NCI-H524 treated with DMSO at 0.1 percent for 48 hours (cell line): ENCODE results near the gene SORBS1.

Source experiments
- DNase-seq: peaks from one replicate; lab custom pipeline; 2025; lab: John Stamatoyannopoulos, UW

SORBS1 gene

GRCh38 chr10:95289921-95290421 is 271.2 kb downstream of the SORBS1 start:
- DNase-seq: no peak

DNA sequence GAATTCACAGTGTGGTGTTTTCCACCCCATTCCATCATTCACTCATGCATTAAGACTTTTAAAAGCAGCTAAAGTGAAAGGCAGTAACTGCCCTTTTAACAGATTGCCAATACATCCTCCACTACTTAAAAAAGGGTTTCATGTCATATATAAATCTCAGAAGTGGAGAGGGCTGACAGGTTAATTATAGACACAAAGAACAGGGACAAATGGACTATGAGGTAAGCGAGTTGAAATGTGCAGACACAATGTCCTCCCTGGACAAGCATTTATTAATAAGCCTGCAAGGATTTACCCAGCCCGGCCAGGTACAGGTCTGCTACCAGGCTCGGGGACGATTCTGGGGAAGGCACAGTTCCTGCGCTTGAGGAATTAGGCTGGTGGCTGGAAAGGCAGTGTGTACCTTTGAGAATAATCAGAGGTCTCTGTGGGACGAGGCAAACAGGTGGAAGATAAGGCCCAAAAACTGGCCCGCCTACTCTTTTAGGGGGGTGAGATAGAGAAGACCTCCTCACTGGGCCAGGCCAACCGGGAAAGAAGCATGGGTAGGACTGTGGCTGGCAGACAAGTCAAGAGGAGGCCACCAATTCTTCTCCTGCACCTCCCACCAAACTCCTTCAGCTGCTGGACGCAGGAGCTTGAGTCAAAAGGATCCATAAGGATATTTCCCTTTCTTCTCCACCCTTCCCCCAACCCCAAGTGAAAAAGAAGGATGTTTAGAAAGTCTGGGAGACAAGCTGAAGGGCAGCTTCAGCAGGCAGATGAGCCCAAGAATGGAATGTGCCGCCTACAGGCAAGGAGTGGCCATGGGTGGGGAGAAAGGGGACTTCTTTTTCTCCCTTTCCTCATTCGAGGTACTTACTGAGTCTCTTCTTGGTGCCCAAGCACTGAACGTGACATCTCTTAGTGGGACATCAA is 271.9 kb downstream of the SORBS1 start:
- no peak for DNase-seq

- no peak for DNase-seq
These were observed 272.9 kb downstream of the SORBS1 start for GRCh38 chr10:95288303-95288702.

DNA sequence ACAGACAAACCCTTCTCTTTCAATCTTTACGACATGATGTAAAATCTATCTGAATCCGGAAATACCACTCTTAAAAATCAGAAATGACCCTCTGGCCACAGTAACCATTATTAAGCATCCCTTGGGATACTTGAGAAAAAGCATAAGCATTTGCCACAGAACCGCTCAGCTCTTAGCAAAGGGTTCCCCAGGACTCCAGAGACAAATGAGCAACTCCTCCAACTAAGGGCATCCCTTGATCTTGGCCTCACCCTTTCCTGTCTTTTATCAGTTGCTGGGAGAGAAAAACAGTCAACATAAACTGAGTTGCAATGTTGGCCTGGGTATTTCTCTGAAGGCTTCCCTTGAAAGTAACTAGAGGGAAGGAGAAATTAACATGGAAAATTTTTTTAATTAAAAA is 273.9 kb downstream of the SORBS1 start:
- DNase-seq: no peak

DNA sequence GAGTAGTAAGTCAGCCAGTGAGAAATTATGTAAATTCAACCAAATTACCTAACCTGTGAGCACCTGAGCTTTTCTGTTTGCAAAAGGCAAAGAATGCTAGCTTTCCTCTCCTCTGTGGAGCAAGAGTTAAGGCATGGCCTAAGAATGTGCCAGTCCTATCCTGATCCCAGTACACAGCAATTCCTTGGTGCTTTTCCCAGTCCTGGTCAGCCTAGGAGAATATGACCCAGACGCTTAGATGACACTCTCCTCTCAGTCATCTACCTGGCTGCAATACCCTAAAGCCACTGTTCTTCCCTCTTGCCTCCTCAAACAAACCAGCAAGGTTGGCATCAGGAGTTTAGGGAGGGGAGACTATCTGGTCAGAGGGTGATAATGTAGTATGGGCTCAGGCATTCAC is 274.5 kb downstream of the SORBS1 start:
- DNase-seq: no peak

GRCh38 chr10:95285556-95285955 is 275.6 kb downstream of the SORBS1 start:
- no peak for DNase-seq

DNA sequence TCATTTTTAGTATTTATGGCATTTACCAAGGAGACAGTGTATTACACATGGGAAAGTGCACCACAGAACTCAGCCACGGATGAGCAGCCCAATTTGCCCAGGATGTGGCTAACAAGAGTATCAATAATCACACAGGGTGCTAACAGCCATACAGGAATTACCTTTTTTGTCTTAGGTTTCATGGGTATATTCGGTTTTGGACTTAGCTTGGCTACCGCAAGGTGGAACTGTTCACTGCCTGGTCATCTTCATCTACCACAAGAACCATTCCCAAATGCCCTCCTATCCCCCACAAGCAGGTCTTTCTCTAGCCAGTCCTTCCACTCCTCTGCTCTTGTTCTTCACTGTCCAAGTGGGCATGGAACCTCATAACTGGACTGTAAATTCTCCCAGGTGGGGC is 276.4 kb downstream of the SORBS1 start:
- no peak for DNase-seq

DNA sequence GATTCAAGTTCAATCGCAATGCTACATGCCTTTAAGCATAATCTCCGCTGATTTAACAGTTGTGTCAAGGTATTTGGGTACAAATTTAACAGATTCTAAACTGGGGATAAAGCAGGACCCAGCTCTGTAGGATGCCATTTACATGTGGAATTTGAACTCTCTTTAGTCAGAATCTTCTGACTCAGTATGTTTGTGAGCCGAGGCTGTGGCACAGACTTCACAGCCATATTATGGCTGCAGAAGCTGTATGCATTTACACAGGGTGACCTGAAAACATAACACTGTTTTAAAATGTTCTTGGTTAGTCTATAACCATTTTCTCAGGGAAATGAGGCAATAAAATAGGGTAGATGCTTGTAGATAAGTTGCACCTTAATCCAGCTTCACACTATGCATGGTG is 279.1 kb downstream of the SORBS1 start:
- no peak for DNase-seq

DNA sequence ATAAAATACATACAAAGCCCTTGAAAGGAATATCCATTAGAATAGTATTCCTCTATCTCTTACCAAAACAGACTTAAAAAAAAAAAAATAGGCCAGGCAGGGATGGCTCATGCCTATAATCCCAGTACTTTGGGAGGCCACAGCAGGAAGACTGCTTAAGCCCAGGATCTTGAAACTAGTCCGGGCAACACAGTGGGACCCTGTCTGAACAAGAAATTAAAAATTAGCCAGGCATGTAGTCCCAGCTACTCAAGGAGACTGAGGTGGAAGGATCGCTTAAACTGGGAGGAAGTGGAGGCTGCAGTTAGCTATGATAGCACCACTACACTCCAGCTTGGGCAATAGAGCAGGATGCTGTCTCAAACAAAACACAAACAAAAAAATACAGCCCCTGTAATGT is 280.0 kb downstream of the SORBS1 start:
- no peak for DNase-seq

DNA sequence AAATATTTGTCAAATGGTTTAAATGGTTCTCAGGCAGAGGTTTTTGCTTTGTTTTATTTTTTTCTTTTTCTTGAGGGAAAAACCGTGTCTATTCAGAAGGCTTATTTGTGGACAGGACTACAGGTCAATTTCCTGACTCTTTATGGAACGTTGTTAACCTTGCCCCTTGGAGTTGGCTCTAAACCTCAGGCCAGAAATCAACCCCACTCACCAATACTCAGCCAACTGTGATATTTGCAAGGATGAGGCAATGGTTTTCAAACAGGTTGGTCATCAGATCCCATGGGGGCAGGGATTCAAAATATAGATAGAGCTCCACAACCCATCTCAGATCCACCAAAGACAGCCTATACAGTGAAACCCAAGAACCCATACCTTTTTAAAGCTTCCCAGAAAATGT is 280.5 kb downstream of the SORBS1 start:
- no peak for DNase-seq

DNA sequence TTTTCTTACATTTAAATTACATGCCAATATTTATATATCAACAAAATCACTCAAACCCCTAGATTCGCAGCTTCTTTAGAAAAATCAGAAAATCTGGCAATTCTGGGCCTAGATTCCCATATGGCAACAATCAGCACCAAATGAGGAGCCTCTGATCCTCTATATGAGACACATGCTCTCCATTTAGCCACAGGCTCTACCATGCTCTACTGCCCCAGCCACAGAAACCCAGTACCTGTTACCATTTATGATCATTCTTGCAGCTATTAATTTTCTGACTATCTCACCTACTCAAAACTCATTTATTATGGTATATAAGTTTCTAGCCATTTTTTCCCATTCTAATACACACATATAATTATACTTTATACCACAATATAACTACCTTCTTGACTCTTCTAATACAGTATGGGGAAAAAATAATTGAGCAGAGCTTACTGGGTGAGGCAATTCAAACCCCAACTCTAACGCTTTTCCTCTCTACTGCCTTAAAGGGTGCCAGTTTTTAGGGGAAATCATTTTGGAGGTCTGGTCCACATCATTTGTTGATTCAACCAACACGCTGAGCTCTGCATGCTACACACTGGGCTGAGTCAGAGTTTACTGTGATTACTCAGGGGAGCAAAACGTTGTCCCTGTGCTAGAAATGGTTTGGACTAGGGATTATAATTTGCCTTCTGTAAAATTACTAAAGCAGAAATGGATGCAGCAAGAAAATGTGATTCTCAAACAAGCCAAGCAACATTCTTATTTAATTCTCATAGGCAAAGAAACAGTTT is 281.9 kb downstream of the SORBS1 start:
- DNase-seq: no peak

GRCh38 chr10:95278061-95278988 is 282.8 kb downstream of the SORBS1 start:
- no peak for DNase-seq

DNA sequence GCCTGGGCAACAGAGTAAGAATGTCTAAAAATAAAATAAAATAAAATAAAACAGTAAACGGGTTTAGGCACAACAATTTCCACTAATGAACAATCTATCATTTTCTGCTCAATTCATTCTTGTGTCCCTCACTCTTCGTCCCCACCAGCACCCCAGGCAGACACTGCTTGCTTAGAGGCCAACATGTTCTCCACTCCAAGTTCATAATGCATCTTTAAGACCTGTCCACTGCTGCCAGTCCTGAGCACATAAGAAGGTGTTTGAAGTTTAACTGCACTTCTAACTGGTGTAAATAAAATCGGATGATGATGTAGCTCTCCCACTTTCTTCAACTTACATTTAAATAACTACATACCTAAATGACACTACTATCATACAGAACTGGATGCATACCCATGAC is 283.6 kb downstream of the SORBS1 start:
- no peak for DNase-seq

DNA sequence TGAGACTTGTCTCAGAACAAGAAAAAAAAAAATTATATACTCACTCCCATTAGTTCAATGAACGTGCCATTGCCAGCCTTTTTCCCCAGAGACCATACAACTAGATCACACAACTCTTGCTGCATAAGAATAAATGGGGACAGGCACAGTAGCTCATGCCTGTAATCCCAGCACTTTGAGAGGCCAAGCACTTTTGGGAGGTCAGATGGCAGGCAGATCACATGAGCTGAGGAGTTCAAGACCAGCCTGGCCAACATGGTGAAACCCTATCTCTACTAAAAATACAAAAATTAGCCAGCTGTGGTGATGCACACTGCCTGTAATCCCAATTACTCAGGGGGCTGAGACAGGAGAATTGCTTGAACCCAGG is 284.0 kb downstream of the SORBS1 start:
- no peak for DNase-seq

DNA sequence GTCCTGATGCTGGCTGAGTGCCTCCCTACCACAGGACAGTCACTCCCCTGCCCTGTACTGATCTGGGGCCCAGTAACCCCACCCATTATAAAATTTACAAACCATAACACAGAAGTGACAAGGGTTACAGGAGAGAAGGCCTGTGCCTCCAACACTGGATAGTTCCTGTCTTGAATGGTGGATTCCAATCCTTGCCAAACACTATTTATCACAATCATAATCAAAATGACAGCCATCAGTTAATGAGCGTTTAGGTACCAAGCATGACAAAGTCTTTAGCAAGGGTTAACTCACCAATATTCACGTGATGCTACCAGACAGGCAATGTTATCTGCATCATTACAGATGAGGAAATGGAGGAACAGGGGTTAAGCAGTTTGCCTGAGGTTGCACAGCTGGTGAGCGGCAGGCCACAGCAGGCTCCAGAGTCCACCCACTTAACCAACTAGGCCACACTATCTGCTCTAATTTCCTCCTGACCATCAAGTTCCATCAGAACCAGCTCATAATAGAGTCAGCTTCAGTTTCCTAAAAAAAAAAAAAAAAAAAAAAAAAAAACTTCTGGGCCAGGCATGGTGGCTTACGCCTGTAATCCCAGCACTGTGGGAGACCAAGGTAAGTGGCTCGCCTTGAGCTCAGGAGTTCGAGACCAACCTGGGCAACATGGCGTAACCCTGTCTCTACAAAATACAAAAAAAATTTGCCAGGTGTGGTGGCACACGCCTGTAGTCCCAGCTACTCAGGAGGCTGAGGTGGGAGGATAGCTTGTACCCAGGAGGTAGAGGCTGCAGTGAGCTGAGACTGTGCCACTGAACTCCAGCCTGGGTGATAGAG is 284.6 kb downstream of the SORBS1 start:
- DNase-seq: no peak

- DNase-seq: no peak
These were observed 285.3 kb downstream of the SORBS1 start for GRCh38 chr10:95275726-95276366.

- no peak for DNase-seq
These were observed 287.5 kb downstream of the SORBS1 start for GRCh38 chr10:95273393-95274312.

GRCh38 chr10:95268438-95268837 is 292.7 kb downstream of the SORBS1 start:
- DNase-seq: no peak

DNA sequence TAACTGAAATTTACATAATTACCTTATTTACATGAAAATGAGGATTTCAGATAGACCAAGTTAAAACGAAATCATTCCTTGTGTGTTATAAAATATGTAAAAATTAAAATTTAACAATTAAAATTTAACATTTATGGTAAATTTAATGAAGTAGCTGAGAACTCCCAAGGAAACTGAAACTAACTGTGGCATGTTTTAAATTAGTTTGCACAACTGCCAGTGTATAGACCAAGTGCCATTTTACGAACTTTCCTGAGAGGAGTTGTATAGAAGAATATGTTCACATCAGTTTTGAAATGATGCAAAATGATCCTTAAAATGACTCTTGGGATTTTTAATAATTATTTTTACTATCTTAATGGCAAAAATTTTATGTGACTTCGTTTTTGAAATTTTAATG is 293.9 kb downstream of the SORBS1 start:
- no peak for DNase-seq
